SK-N-SH (cell line): Measurements from ENCODE around the gene EXOC4. TPM values are rescaled to one million over a fixed set of nuclear protein-coding genes. Genes with fewer than 3 reads are reported as not detected.
A peak's percentile ranks its signal among the peaks of the same experiment; 100 is the strongest.

Source experiments
- CTCF ChIA-PET: fragments of 300-600, 350-600 bp; formaldehyde crosslinking; extraction: SDS; loops from one replicate; lab custom pipeline; 2021; lab: Yijun Ruan, JAX
- POLR2A ChIA-PET: fragments of 350-600 bp; sonication (Branson Sonifier 250); formaldehyde crosslinking; extraction: SDS; loops from one replicate; lab custom pipeline; 2020; ENCODE audit warnings: antibody characterized with exemption, inconsistent platforms; lab: Yijun Ruan, JAX
- DNase-seq: peaks from one replicate; pipeline ENCODE4 v3.0.0; 2012
- H2AFZ ChIP-seq: fragments of 200-600 bp; sonication (generic); 2 replicates; pipeline ENCODE4 v1.8.1; 2016; ENCODE audit warnings: antibody characterized with exemption, mild to moderate bottlenecking, low read depth
- H3F3A ChIP-seq: fragments of 200-600 bp; sonication (generic); replicated peaks from 2 replicates; pipeline ENCODE3; 2016; ENCODE audit warnings: antibody characterized with exemption, mild to moderate bottlenecking; ENCODE audit not compliant: insufficient read depth
- H3K27ac ChIP-seq, 2 experiments: fragments of 200-500 bp in 1 of 2; fragments of 200-600 bp in 1 of 2; sonication (Bioruptor generic) in 1 of 2; sonication (generic), shearing (Covaris generic) in 1 of 2; 2 replicates each; pipeline versions ENCODE4 v1.5.1 to v1.6.1; 2014 to 2016; ENCODE audit warnings: low read depth in 2 of 2, inconsistent platforms in 1 of 2, low read length in 1 of 2, mild to moderate bottlenecking in 1 of 2, mixed read lengths in 1 of 2
- H3K27me3 ChIP-seq: fragments of 200-600 bp; sonication (generic), shearing (Covaris generic); 2 replicates; pipeline ENCODE4 v1.6.1; 2016; ENCODE audit warnings: mixed run types; ENCODE audit not compliant: insufficient read depth
- H3K36me3 ChIP-seq, 2 experiments: fragments of 200-500 bp in 1 of 2; fragments of 200-600 bp in 1 of 2; sonication (Bioruptor generic) in 1 of 2; sonication (generic) in 1 of 2; replicated peaks in 1 of 2; 2 replicates each; pipeline versions ENCODE3 to v1.5.1; 2014 to 2016; ENCODE audit warnings: low read length in 1 of 2, mild to moderate bottlenecking in 1 of 2; ENCODE audit not compliant: insufficient read depth in 2 of 2, control insufficient read depth in 1 of 2
- H3K4me1 ChIP-seq, 2 experiments: fragments of 200-500 bp in 1 of 2; fragments of 200-600 bp in 1 of 2; sonication (Bioruptor generic) in 1 of 2; sonication (generic), shearing (Covaris generic) in 1 of 2; 2 replicates each; pipeline versions ENCODE4 v1.5.1 to v1.6.1; 2014 to 2016; ENCODE audit warnings: low read depth in 1 of 2, low read length in 1 of 2, mixed run types in 1 of 2; ENCODE audit not compliant: insufficient read depth in 2 of 2, control insufficient read depth in 1 of 2
- H3K4me2 ChIP-seq: fragments of 200-600 bp; sonication (generic), shearing (Covaris generic); 2 replicates; pipeline ENCODE4 v1.6.1; 2017; ENCODE audit warnings: mixed run types
- H3K4me3 ChIP-seq, 2 experiments: fragments of 200-500 bp in 1 of 2; fragments of 200-600 bp in 1 of 2; sonication (Bioruptor generic) in 1 of 2; sonication (generic), shearing (Covaris generic) in 1 of 2; 2 replicates each; pipeline versions ENCODE4 v1.5.1 to v1.8.1; 2014 to 2016; ENCODE audit warnings: low read depth in 2 of 2, inconsistent platforms in 1 of 2, low read length in 1 of 2, mild to moderate bottlenecking in 1 of 2, mixed read lengths in 1 of 2, moderate library complexity in 1 of 2
- H3K79me2 ChIP-seq: fragments of 200-600 bp; sonication (generic); 2 replicates; pipeline ENCODE4 v1.8.1; 2017; ENCODE audit warnings: mild to moderate bottlenecking; ENCODE audit not compliant: insufficient read depth
- H3K9ac ChIP-seq: fragments of 200-600 bp; sonication (generic); 2 replicates; pipeline ENCODE4 v1.6.1; 2017; ENCODE audit warnings: mixed run types
- H3K9me2 ChIP-seq: fragments of 200-600 bp; sonication (generic); 2 replicates; pipeline ENCODE4 v1.6.1; 2017; ENCODE audit warnings: mixed run types
- H3K9me3 ChIP-seq: fragments of 200-600 bp; sonication (generic); 2 replicates; pipeline ENCODE4 v1.6.1; 2017; ENCODE audit warnings: mixed run types, mild to moderate bottlenecking, moderate library complexity
- H4K20me1 ChIP-seq: fragments of 200-600 bp; sonication (generic); 2 replicates; pipeline ENCODE4 v1.6.1; 2017; ENCODE audit warnings: mild to moderate bottlenecking, mixed run types; ENCODE audit not compliant: insufficient read depth
- CHD2 ChIP-seq: fragments of 150-350 bp; IDR thresholded peaks from 2 replicates; pipeline ENCODE4 v1.6.1; 2018; ENCODE audit warnings: low read length; ENCODE audit not compliant: partially characterized antibody
- FOXJ3 ChIP-seq: sonication (generic); formaldehyde crosslinking; IDR thresholded peaks from 2 replicates; pipeline ENCODE4 v1.5.1; 2020; ENCODE audit warnings: mild to moderate bottlenecking, missing genetic modification reagents
- FOXM1 ChIP-seq: IDR thresholded peaks from 2 replicates; pipeline ENCODE4 v1.4.0; 2012; ENCODE audit warnings: low read depth, mild to moderate bottlenecking
- GABPA ChIP-seq: IDR thresholded peaks from 2 replicates; pipeline ENCODE4 v1.4.0; 2012; ENCODE audit warnings: low read depth, mild to moderate bottlenecking
- GATA2 ChIP-seq: sonication (generic); formaldehyde crosslinking; IDR thresholded peaks from 2 replicates; pipeline ENCODE4 v1.5.0; 2020; ENCODE audit warnings: mild to moderate bottlenecking, missing genetic modification reagents
- JUND ChIP-seq: IDR thresholded peaks from 2 replicates; pipeline ENCODE4 v1.4.0; 2012
- MEF2A ChIP-seq: IDR thresholded peaks from 2 replicates; pipeline ENCODE4 v1.4.0; 2012; ENCODE audit warnings: low read depth, borderline replicate concordance
- MXI1 ChIP-seq: IDR thresholded peaks from 2 replicates; pipeline ENCODE4 v1.6.1; 2012; ENCODE audit warnings: mild to moderate bottlenecking, low read depth, low read length, improper control_type of control experiment
- NFIC ChIP-seq: IDR thresholded peaks from 2 replicates; pipeline ENCODE4 v1.4.0; 2012; ENCODE audit warnings: borderline replicate concordance
- NRF1 ChIP-seq: IDR thresholded peaks from 2 replicates; pipeline ENCODE4 v1.6.1; 2012; ENCODE audit warnings: low read depth, mild to moderate bottlenecking, low read length
- RFX5 ChIP-seq: IDR thresholded peaks from 2 replicates; pipeline ENCODE4 v1.6.1; 2012; ENCODE audit warnings: mild to moderate bottlenecking, improper control_type of control experiment, low read length
- SIN3A ChIP-seq: IDR thresholded peaks from 2 replicates; pipeline ENCODE4 v1.6.1; 2012; ENCODE audit warnings: low read depth, mild to moderate bottlenecking, low read length, moderate library complexity, borderline replicate concordance
- SMC3 ChIP-seq: IDR thresholded peaks from 2 replicates; pipeline ENCODE4 v1.6.1; 2012; ENCODE audit warnings: low read depth, low read length, improper control_type of control experiment
- TAF1 ChIP-seq: IDR thresholded peaks from 2 replicates; pipeline ENCODE4 v1.6.1; 2012; ENCODE audit warnings: low read depth, mild to moderate bottlenecking, low read length, moderate library complexity, borderline replicate concordance
- TCF12 ChIP-seq: IDR thresholded peaks from 2 replicates; pipeline ENCODE4 v1.4.0; 2012
- TEAD4 ChIP-seq: IDR thresholded peaks from 2 replicates; pipeline ENCODE4 v1.4.0; 2012; ENCODE audit warnings: mild to moderate bottlenecking, borderline replicate concordance; ENCODE audit not compliant: insufficient read depth
- WGBS: methylation state at CpG from one replicate; pipeline ENCODE4 v1.1.6; 2017; ENCODE audit warnings: low lambda C conversion rate; 5-methylcytosine and 5-hydroxymethylcytosine counted together
- polyA plus RNA-seq, 3 experiments: library from polyadenylated mRNA; depleted of rRNA; stranded (reverse); fragments of >200 nt; gene quantifications; 2 replicates each; pipeline ENCODE4 v1.2.3, GENCODE V29; 2012
- TF ChIP-seq, protein P1 (sequence below): fragments of 200-600 bp; sonication (generic); IDR thresholded peaks from 2 replicates; pipeline ENCODE4 v1.6.1; 2017; ENCODE audit warnings: antibody characterized with exemption, mild to moderate bottlenecking, moderate library complexity
- TF ChIP-seq, protein P2 (sequence below): IDR thresholded peaks from 2 replicates; pipeline ENCODE4; 2012
- TF ChIP-seq, protein P3 (sequence below): IDR thresholded peaks from 2 replicates; pipeline ENCODE4 v1.4.0; 2012; ENCODE audit warnings: low read depth, borderline replicate concordance
- TF ChIP-seq, protein P4 (sequence below): IDR thresholded peaks from 2 replicates; pipeline ENCODE4 v1.4.0; 2012; ENCODE audit warnings: low read depth
- TF ChIP-seq, protein P5 (sequence below): IDR thresholded peaks from 2 replicates; pipeline ENCODE4 v1.4.0; 2012; ENCODE audit warnings: low read depth, borderline replicate concordance
- TF ChIP-seq, protein P6 (sequence below): IDR thresholded peaks from 2 replicates; pipeline ENCODE4 v1.6.1; 2012; ENCODE audit warnings: mild to moderate bottlenecking, low read depth, low read length, moderate library complexity
- TF ChIP-seq, protein P7 (sequence below): fragments of 150-350 bp; IDR thresholded peaks from 2 replicates; pipeline ENCODE4 v1.6.1; 2016; ENCODE audit warnings: mild to moderate bottlenecking, low read depth, low read length

Gene EXOC4
- polyA plus RNA-seq, 1 of the 3 experiments (the other 2 are of a cell fraction), result 37.3 TPM

DNA sequence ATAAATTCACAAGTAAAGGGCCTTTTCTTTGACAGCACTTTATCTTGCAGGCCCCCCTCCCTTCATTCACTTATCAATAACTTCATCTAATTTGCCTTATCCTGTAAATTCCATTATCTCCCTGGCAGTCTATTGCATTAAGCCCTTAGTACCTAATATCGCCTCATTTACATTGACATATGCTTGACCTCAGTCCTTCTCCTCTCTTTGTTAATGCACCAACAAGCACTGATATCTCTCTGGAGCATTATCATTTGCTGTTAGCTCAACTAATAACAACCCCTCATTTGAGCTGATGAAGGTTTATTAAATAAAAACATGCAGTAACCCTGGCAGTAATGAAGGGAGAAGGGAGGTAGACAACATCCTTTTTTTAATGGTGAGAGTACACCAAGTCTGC lies 46.8 kb downstream of the EXOC4 start:
- POLR2A ChIA-PET, result interaction anchor here (0.6 kb wide), 1 partner anchor 10 kb away, joined by 3 read pairs; no protein-coding TSS in a partner anchor
- DNase-seq, result peak; percentile 30
- H3K9me2 ChIP-seq, result no peaks in the 10 kb centered on the region; the same call in 1 of the 2 replicates
- H3K4me1 ChIP-seq, result peaks cover 0 to 70% of the 10 kb centered on the region in 2 experiments; a peak in 2 of 4 replicates
- H3K79me2 ChIP-seq, result peaks cover 12% of the 10 kb centered on the region
- 88% methylated on average over 1 of the region's 1 CpG for WGBS
- no peaks in the 10 kb centered on the region for H4K20me1 ChIP-seq
- no peak overlapping the region for H2AFZ ChIP-seq
- CTCF ChIA-PET, result interaction anchor here (0.6 to 2.0 kb wide), 4 partner anchors 14 to 160 kb away, joined by 3 to 4 read pairs (median 3); no protein-coding TSS in a partner anchor
- no peaks in the 10 kb centered on the region for H3K9me3 ChIP-seq
- H3K27me3 ChIP-seq, result no peaks in the 10 kb centered on the region
- H3K4me3 ChIP-seq, result no peak overlapping the region
- no peak overlapping the region for H3K4me2 ChIP-seq
- no peak overlapping the region for H3K9ac ChIP-seq
- H3K27ac ChIP-seq, result peak overlapping the region in 1 of 2 experiments; percentile 96; a peak in 2 of 4 replicates
- peaks cover 0 to 4% of the 10 kb centered on the region in 2 experiments for H3K36me3 ChIP-seq
- peaks cover under 1% of the 10 kb centered on the region for H3F3A ChIP-seq
- no peak for TF ChIP-seq FOXM1
- peak; percentile 65 for TF ChIP-seq CHD2
- TF ChIP-seq SMC3, result no peak
- TF ChIP-seq, protein P1, sequence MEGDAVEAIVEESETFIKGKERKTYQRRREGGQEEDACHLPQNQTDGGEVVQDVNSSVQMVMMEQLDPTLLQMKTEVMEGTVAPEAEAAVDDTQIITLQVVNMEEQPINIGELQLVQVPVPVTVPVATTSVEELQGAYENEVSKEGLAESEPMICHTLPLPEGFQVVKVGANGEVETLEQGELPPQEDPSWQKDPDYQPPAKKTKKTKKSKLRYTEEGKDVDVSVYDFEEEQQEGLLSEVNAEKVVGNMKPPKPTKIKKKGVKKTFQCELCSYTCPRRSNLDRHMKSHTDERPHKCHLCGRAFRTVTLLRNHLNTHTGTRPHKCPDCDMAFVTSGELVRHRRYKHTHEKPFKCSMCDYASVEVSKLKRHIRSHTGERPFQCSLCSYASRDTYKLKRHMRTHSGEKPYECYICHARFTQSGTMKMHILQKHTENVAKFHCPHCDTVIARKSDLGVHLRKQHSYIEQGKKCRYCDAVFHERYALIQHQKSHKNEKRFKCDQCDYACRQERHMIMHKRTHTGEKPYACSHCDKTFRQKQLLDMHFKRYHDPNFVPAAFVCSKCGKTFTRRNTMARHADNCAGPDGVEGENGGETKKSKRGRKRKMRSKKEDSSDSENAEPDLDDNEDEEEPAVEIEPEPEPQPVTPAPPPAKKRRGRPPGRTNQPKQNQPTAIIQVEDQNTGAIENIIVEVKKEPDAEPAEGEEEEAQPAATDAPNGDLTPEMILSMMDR, result no peak
- TF ChIP-seq, protein P2, sequence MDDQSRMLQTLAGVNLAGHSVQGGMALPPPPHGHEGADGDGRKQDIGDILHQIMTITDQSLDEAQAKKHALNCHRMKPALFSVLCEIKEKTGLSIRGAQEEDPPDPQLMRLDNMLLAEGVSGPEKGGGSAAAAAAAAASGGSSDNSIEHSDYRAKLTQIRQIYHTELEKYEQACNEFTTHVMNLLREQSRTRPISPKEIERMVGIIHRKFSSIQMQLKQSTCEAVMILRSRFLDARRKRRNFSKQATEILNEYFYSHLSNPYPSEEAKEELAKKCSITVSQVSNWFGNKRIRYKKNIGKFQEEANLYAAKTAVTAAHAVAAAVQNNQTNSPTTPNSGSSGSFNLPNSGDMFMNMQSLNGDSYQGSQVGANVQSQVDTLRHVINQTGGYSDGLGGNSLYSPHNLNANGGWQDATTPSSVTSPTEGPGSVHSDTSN, result no peak
- TF ChIP-seq TEAD4, result 0 out of 2 replicates have a peak, but pooled peaks have one; percentile 13
- peak; percentile 56; the same call in 1 of the 2 replicates for TF ChIP-seq FOXJ3 (CRISPR knock-in tag)
- TF ChIP-seq GATA2 (CRISPR knock-in tag), result peak; percentile 90
- TF ChIP-seq, protein P3, sequence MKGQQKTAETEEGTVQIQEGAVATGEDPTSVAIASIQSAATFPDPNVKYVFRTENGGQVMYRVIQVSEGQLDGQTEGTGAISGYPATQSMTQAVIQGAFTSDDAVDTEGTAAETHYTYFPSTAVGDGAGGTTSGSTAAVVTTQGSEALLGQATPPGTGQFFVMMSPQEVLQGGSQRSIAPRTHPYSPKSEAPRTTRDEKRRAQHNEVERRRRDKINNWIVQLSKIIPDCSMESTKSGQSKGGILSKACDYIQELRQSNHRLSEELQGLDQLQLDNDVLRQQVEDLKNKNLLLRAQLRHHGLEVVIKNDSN, result no peak
- no peak for TF ChIP-seq GABPA
- no peak for TF ChIP-seq TAF1
- TF ChIP-seq, protein P4, sequence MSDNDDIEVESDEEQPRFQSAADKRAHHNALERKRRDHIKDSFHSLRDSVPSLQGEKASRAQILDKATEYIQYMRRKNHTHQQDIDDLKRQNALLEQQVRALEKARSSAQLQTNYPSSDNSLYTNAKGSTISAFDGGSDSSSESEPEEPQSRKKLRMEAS, result no peak
- TF ChIP-seq NRF1, result no peak
- no peak for TF ChIP-seq JUND
- TF ChIP-seq MEF2A, result no peak
- no peak for TF ChIP-seq SIN3A
- TF ChIP-seq TCF12, result no peak
- TF ChIP-seq NFIC, result no peak
- TF ChIP-seq RFX5, result no peak; the same call in 1 of the 2 replicates
- TF ChIP-seq, protein P5, sequence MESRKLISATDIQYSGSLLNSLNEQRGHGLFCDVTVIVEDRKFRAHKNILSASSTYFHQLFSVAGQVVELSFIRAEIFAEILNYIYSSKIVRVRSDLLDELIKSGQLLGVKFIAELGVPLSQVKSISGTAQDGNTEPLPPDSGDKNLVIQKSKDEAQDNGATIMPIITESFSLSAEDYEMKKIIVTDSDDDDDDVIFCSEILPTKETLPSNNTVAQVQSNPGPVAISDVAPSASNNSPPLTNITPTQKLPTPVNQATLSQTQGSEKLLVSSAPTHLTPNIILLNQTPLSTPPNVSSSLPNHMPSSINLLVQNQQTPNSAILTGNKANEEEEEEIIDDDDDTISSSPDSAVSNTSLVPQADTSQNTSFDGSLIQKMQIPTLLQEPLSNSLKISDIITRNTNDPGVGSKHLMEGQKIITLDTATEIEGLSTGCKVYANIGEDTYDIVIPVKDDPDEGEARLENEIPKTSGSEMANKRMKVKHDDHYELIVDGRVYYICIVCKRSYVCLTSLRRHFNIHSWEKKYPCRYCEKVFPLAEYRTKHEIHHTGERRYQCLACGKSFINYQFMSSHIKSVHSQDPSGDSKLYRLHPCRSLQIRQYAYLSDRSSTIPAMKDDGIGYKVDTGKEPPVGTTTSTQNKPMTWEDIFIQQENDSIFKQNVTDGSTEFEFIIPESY, result no peak
- TF ChIP-seq, protein P6, sequence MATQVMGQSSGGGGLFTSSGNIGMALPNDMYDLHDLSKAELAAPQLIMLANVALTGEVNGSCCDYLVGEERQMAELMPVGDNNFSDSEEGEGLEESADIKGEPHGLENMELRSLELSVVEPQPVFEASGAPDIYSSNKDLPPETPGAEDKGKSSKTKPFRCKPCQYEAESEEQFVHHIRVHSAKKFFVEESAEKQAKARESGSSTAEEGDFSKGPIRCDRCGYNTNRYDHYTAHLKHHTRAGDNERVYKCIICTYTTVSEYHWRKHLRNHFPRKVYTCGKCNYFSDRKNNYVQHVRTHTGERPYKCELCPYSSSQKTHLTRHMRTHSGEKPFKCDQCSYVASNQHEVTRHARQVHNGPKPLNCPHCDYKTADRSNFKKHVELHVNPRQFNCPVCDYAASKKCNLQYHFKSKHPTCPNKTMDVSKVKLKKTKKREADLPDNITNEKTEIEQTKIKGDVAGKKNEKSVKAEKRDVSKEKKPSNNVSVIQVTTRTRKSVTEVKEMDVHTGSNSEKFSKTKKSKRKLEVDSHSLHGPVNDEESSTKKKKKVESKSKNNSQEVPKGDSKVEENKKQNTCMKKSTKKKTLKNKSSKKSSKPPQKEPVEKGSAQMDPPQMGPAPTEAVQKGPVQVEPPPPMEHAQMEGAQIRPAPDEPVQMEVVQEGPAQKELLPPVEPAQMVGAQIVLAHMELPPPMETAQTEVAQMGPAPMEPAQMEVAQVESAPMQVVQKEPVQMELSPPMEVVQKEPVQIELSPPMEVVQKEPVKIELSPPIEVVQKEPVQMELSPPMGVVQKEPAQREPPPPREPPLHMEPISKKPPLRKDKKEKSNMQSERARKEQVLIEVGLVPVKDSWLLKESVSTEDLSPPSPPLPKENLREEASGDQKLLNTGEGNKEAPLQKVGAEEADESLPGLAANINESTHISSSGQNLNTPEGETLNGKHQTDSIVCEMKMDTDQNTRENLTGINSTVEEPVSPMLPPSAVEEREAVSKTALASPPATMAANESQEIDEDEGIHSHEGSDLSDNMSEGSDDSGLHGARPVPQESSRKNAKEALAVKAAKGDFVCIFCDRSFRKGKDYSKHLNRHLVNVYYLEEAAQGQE, result no peak
- no peak; the same call in 1 of the 2 replicates for TF ChIP-seq MXI1
- TF ChIP-seq, protein P7, sequence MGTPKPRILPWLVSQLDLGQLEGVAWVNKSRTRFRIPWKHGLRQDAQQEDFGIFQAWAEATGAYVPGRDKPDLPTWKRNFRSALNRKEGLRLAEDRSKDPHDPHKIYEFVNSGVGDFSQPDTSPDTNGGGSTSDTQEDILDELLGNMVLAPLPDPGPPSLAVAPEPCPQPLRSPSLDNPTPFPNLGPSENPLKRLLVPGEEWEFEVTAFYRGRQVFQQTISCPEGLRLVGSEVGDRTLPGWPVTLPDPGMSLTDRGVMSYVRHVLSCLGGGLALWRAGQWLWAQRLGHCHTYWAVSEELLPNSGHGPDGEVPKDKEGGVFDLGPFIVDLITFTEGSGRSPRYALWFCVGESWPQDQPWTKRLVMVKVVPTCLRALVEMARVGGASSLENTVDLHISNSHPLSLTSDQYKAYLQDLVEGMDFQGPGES, result no peak
